Measurements from ENCODE around the gene DRG2. TPM values are rescaled to one million over a fixed set of nuclear protein-coding genes. Genes with fewer than 3 reads are reported as not detected.

DRG2 gene
- total and polyA plus RNA-seq, 4 experiments from 2014 or later = 40.3 to 61.0 (median 53.6) TPM

GRCh38 chr17:18074566-18075272 is 13.0 kb upstream of the DRG2 start:
- Histone ChIP-seq H3K9me3 (ENCODE audit: control insufficient read depth in 1 of 2, low read length in 2 of 2) (no peaks in the 10 kb centered on the region), H3K4me1 (ENCODE audit: insufficient read depth, low read length) (no peaks in the 10 kb centered on the region), H3K4me3 (ENCODE audit: low read length in 2 of 2) (no peak overlapping the region), H3K27ac (ENCODE audit: low read depth, low read length) (no peak overlapping the region), H3K36me3 (ENCODE audit: insufficient read depth, low read length) (no peaks in the 10 kb centered on the region), H3K27me3 (ENCODE audit: insufficient read depth, low read length) (no peaks in the 10 kb centered on the region)
- peaks cover 9 to 16% of the 10 kb centered on the region in 2 donors for H3K27me3 Mint-ChIP-seq
- POLR2A ChIA-PET (ENCODE audit: partially characterized antibody) = no interaction called here
- intact Hi-C loops (cut with micrococcal nuclease) = no loop called here
- CTCF ChIA-PET (ENCODE audit: partially characterized antibody) = no interaction called here
- DNase-seq = no peak
- H3K4me1 Mint-ChIP-seq = peaks cover 1 to 8% (median 6%) of the 10 kb centered on the region in 4 donors
- H3K27ac Mint-ChIP-seq = peak overlapping the region in 1 of 7 donors; percentile 65
- H3K9me3 Mint-ChIP-seq = no peaks in the 10 kb centered on the region
- no peaks in the 10 kb centered on the region for H3K36me3 Mint-ChIP-seq
- no peak overlapping the region for H3K4me3 Mint-ChIP-seq

GRCh38 chr17:18076936-18077335 is 10.8 kb upstream of the DRG2 start:
- Histone ChIP-seq H3K9me3 (ENCODE audit: control insufficient read depth in 1 of 2, low read length in 2 of 2) (no peaks in the 10 kb centered on the region), H3K36me3 (ENCODE audit: insufficient read depth, low read length) (no peaks in the 10 kb centered on the region), H3K4me1 (ENCODE audit: insufficient read depth, low read length) (no peaks in the 10 kb centered on the region), H3K27me3 (ENCODE audit: insufficient read depth, low read length) (no peaks in the 10 kb centered on the region), H3K27ac (ENCODE audit: low read depth, low read length) (no peak overlapping the region), H3K4me3 (ENCODE audit: low read length in 2 of 2) (no peak overlapping the region)
- no peak for DNase-seq
- CTCF ChIA-PET (ENCODE audit: partially characterized antibody) = no interaction called here
- H3K27me3 Mint-ChIP-seq = peaks cover 15 to 18% of the 10 kb centered on the region in 2 donors
- no peaks in the 10 kb centered on the region for H3K36me3 Mint-ChIP-seq
- H3K4me1 Mint-ChIP-seq = no peaks in the 10 kb centered on the region
- H3K9me3 Mint-ChIP-seq = no peaks in the 10 kb centered on the region
- intact Hi-C loops (cut with micrococcal nuclease) = no loop called here
- no peak overlapping the region for H3K4me3 Mint-ChIP-seq
- POLR2A ChIA-PET (ENCODE audit: partially characterized antibody) = no interaction called here
- H3K27ac Mint-ChIP-seq = no peak overlapping the region

DNA sequence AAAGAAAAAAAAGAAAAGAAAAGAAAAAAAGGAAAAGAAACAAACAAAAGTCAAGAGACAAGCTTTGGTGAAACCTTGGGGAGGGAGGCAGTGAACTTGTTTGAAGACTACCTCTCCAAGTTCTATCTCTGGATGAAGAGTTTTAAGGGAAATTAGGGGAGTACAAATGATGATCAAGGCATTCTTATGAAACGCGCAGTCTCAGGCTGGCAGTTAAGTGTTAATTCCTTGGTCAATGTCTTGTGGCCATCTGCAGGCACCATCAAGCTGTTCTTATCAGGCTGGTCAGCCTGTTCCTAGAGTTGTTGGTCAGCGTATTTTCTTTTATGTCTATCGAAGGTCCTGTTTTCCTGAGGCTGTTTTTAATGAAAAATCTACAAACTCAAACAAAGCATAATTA is 8.2 kb upstream of the DRG2 start:
- Mint-ChIP-seq H3K4me3 (no peak overlapping the region), H3K36me3 (no peaks in the 10 kb centered on the region), H3K4me1 (no peaks in the 10 kb centered on the region), H3K9me3 (no peaks in the 10 kb centered on the region), H3K27ac (no peak overlapping the region), H3K27me3 (peaks cover 14 to 16% of the 10 kb centered on the region in 2 donors)
- POLR2A ChIA-PET (ENCODE audit: partially characterized antibody) = no interaction called here
- Histone ChIP-seq H3K4me3 (ENCODE audit: low read length in 2 of 2) (no peak overlapping the region), H3K27me3 (ENCODE audit: insufficient read depth, low read length) (no peaks in the 10 kb centered on the region), H3K36me3 (ENCODE audit: insufficient read depth, low read length) (no peaks in the 10 kb centered on the region), H3K4me1 (ENCODE audit: insufficient read depth, low read length) (no peaks in the 10 kb centered on the region), H3K9me3 (ENCODE audit: control insufficient read depth in 1 of 2, low read length in 2 of 2) (no peaks in the 10 kb centered on the region), H3K27ac (ENCODE audit: low read depth, low read length) (no peak overlapping the region)
- no peak for DNase-seq
- CTCF ChIA-PET (ENCODE audit: partially characterized antibody) = no interaction called here
- intact Hi-C loops (cut with micrococcal nuclease) = no loop called here

- Mint-ChIP-seq H3K36me3 (peaks cover 0 to 8% of the 10 kb centered on the region in 2 donors), H3K9me3 (no peaks in the 10 kb centered on the region), H3K4me3 (no peak overlapping the region), H3K27ac (no peak overlapping the region), H3K4me1 (peaks cover 14 to 25% (median 18%) of the 10 kb centered on the region in 4 donors), H3K27me3 (peaks cover 6 to 9% of the 10 kb centered on the region in 2 donors)
- no peak for DNase-seq
- ChIA-PET POLR2A (ENCODE audit: partially characterized antibody) (no interaction called here), CTCF (ENCODE audit: partially characterized antibody) (no interaction called here)
- no peaks in the 10 kb centered on the region for H3K9me3 ChIP-seq (ENCODE audit: control insufficient read depth in 1 of 2, low read length in 2 of 2)
- H3K27ac ChIP-seq (ENCODE audit: low read depth, low read length) = no peak overlapping the region
- peaks cover 18% of the 10 kb centered on the region for H3K4me1 ChIP-seq (ENCODE audit: insufficient read depth, low read length)
- intact Hi-C loops (cut with micrococcal nuclease) = no loop called here
- no peaks in the 10 kb centered on the region for H3K27me3 ChIP-seq (ENCODE audit: insufficient read depth, low read length)
- H3K36me3 ChIP-seq (ENCODE audit: insufficient read depth, low read length) = no peaks in the 10 kb centered on the region
- no peak overlapping the region for H3K4me3 ChIP-seq (ENCODE audit: low read length in 2 of 2)
Measured at GRCh38 chr17:18084256-18084655, 3.5 kb upstream of the DRG2 start.

DNA sequence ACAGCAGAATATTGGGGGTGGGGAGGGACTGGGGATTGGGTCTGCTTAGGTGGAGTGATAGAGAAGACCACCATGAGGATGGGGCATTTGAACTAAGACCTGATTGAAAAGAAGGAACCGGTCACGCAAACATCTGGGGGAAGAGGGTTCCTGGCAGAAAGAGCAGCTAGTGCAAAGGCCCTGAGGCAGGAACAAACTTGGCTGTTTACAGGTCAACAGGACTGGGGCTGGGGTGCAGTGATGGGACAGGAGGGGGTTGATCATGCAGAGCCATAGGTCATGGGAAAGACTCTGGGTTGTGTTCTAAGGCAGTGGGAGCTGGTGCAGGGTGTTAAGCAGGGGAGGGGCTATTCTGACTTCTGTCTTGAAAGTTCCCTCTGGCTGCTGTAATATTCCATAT is 1.9 kb downstream of the DRG2 start:
- CTCF ChIA-PET (ENCODE audit: partially characterized antibody) = no interaction called here
- no peak overlapping the region for H3K27ac ChIP-seq (ENCODE audit: low read depth, low read length)

GRCh38 chr17:18093616-18094408 is 6.1 kb downstream of the DRG2 start:
- ChIA-PET CTCF (ENCODE audit: partially characterized antibody) (no interaction called here), POLR2A (ENCODE audit: partially characterized antibody) (no interaction called here)
- peak overlapping the region in 2 of 7 donors; percentile 18 to 32 for H3K27ac Mint-ChIP-seq
- DNase-seq = peak in 1 of 5 donors; percentile 14
- no peak overlapping the region for H3K4me3 Mint-ChIP-seq
- H3K9me3 Mint-ChIP-seq = peaks cover 0 to 3% (median 0%) of the 10 kb centered on the region in 8 donors
- Histone ChIP-seq H3K36me3 (ENCODE audit: insufficient read depth, low read length) (peaks cover 44% of the 10 kb centered on the region), H3K27ac (ENCODE audit: low read depth, low read length) (no peak overlapping the region), H3K4me3 (ENCODE audit: low read length in 2 of 2) (no peak overlapping the region), H3K9me3 (ENCODE audit: control insufficient read depth in 1 of 2, low read length in 2 of 2) (no peaks in the 10 kb centered on the region), H3K27me3 (ENCODE audit: insufficient read depth, low read length) (no peaks in the 10 kb centered on the region), H3K4me1 (ENCODE audit: insufficient read depth, low read length) (peaks cover 10% of the 10 kb centered on the region)
- no peaks in the 10 kb centered on the region for H3K27me3 Mint-ChIP-seq
- H3K36me3 Mint-ChIP-seq = peaks cover 24 to 59% of the 10 kb centered on the region in 2 donors
- peaks cover 16 to 30% (median 19%) of the 10 kb centered on the region in 4 donors for H3K4me1 Mint-ChIP-seq
- intact Hi-C loops (cut with micrococcal nuclease) = no loop called here

More for the DNA sequence above, 1.9 kb downstream of the DRG2 start:
- H3K4me3 Mint-ChIP-seq = peak overlapping the region; percentile 48 to 100 (median 98)
- intact Hi-C loops (cut with micrococcal nuclease) = no loop called here
- H3K9me3 ChIP-seq (ENCODE audit: control insufficient read depth in 1 of 2, low read length in 2 of 2) = no peaks in the 10 kb centered on the region
- no peak for DNase-seq
- H3K36me3 Mint-ChIP-seq = peaks cover 10 to 40% of the 10 kb centered on the region in 2 donors
- peak overlapping the region in 6 of 7 donors; percentile 62 to 99 (median 80) for H3K27ac Mint-ChIP-seq
- peaks cover 0 to 3% (median 0%) of the 10 kb centered on the region in 8 donors for H3K9me3 Mint-ChIP-seq
- no peaks in the 10 kb centered on the region for H3K27me3 Mint-ChIP-seq
- POLR2A ChIA-PET (ENCODE audit: partially characterized antibody) = no interaction called here
- H3K4me1 Mint-ChIP-seq = peaks cover 25 to 43% (median 28%) of the 10 kb centered on the region in 4 donors
- no peaks in the 10 kb centered on the region for H3K27me3 ChIP-seq (ENCODE audit: insufficient read depth, low read length)
- peaks cover 23% of the 10 kb centered on the region for H3K4me1 ChIP-seq (ENCODE audit: insufficient read depth, low read length)
- H3K36me3 ChIP-seq (ENCODE audit: insufficient read depth, low read length) = peaks cover 9% of the 10 kb centered on the region
- no peak overlapping the region for H3K4me3 ChIP-seq (ENCODE audit: low read length in 2 of 2)

GRCh38 chr17:18094409-18094807 is 6.7 kb downstream of the DRG2 start:
- ChIA-PET POLR2A (ENCODE audit: partially characterized antibody) (no interaction called here), CTCF (ENCODE audit: partially characterized antibody) (no interaction called here)
- H3K9me3 ChIP-seq (ENCODE audit: control insufficient read depth in 1 of 2, low read length in 2 of 2) = no peaks in the 10 kb centered on the region
- H3K36me3 ChIP-seq (ENCODE audit: insufficient read depth, low read length) = peaks cover 50% of the 10 kb centered on the region
- H3K27ac ChIP-seq (ENCODE audit: low read depth, low read length) = no peak overlapping the region
- H3K36me3 Mint-ChIP-seq = peaks cover 24 to 65% of the 10 kb centered on the region in 2 donors
- no peaks in the 10 kb centered on the region for H3K27me3 ChIP-seq (ENCODE audit: insufficient read depth, low read length)
- no peak overlapping the region for H3K4me3 ChIP-seq (ENCODE audit: low read length in 2 of 2)
- peaks cover 4% of the 10 kb centered on the region for H3K4me1 ChIP-seq (ENCODE audit: insufficient read depth, low read length)
- no peak overlapping the region for H3K4me3 Mint-ChIP-seq
- no peaks in the 10 kb centered on the region for H3K27me3 Mint-ChIP-seq
- H3K27ac Mint-ChIP-seq = peak overlapping the region in 2 of 7 donors; percentile 4 to 79
- H3K9me3 Mint-ChIP-seq = peaks cover 0 to 3% (median 0%) of the 10 kb centered on the region in 8 donors
- H3K4me1 Mint-ChIP-seq = peaks cover 12 to 24% (median 14%) of the 10 kb centered on the region in 4 donors
- DNase-seq = no peak
- intact Hi-C loops (cut with micrococcal nuclease) = no loop called here
